Islet precursor cell (in vitro differentiated cells): Measurements from ENCODE around the gene SLC7A14.

Experiments
- DNase-seq: peaks from one replicate; pipeline ENCODE4 v3.0.0-alpha.2; 2018

Gene SLC7A14

GRCh38 chr3:170469151-170470062, 116.5 kb downstream of the SLC7A14 start:
- DNase-seq = no peak

GRCh38 chr3:170467571-170468147, 118.2 kb downstream of the SLC7A14 start:
- no peak for DNase-seq

GRCh38 chr3:170467007-170467406, 118.9 kb downstream of the SLC7A14 start:
- DNase-seq = no peak

GRCh38 chr3:170465955-170466354, 119.9 kb downstream of the SLC7A14 start:
- DNase-seq = no peak

GRCh38 chr3:170463011-170463410, 122.9 kb downstream of the SLC7A14 start:
- DNase-seq = no peak

- DNase-seq = no peak
Measured at GRCh38 chr3:170458285-170458684, 127.6 kb downstream of the SLC7A14 start.

GRCh38 chr3:170454509-170454908, 131.4 kb downstream of the SLC7A14 start:
- no peak for DNase-seq

- DNase-seq = no peak
Measured at GRCh38 chr3:170450039-170450438, 135.8 kb downstream of the SLC7A14 start.

- no peak for DNase-seq
Measured at GRCh38 chr3:170448584-170448983, 137.3 kb downstream of the SLC7A14 start.

GRCh38 chr3:170443457-170443856, 142.4 kb downstream of the SLC7A14 start:
- no peak for DNase-seq

- no peak for DNase-seq
Measured at GRCh38 chr3:170442947-170443346, 142.9 kb downstream of the SLC7A14 start.

- DNase-seq = no peak
Measured at GRCh38 chr3:170441412-170441811, 144.5 kb downstream of the SLC7A14 start.

GRCh38 chr3:170440344-170440743, 145.5 kb downstream of the SLC7A14 start:
- no peak for DNase-seq

- no peak for DNase-seq
Measured at GRCh38 chr3:170438836-170439235, 147.0 kb downstream of the SLC7A14 start.

GRCh38 chr3:170437696-170438407, 148.0 kb downstream of the SLC7A14 start:
- DNase-seq = no peak

GRCh38 chr3:170437176-170437575, 148.7 kb downstream of the SLC7A14 start:
- no peak for DNase-seq

GRCh38 chr3:170436697-170437096, 149.2 kb downstream of the SLC7A14 start:
- DNase-seq = no peak

GRCh38 chr3:170432416-170432815, 153.5 kb downstream of the SLC7A14 start:
- DNase-seq = no peak

GRCh38 chr3:170431054-170431453, 154.8 kb downstream of the SLC7A14 start:
- no peak for DNase-seq

GRCh38 chr3:170429050-170429449, 156.8 kb downstream of the SLC7A14 start:
- DNase-seq = no peak

- no peak for DNase-seq
Measured at GRCh38 chr3:170428095-170428494, 157.8 kb downstream of the SLC7A14 start.

GRCh38 chr3:170426240-170426797, 159.6 kb downstream of the SLC7A14 start:
- DNase-seq = no peak

- DNase-seq = peak; percentile 55
Measured at GRCh38 chr3:170425491-170426239, 160.2 kb downstream of the SLC7A14 start.
